GM12892 (cell line): ENCODE measurements around the gene NT5E.

ENCODE experiments used
- POLR2A ChIP-seq: IDR thresholded peaks from 2 replicates; pipeline ENCODE4 v1.6.1; 2011; ENCODE audit warnings: low read depth, low read length, control low read depth
- POLR2AphosphoS5 ChIP-seq: IDR thresholded peaks from 2 replicates; pipeline ENCODE4 v1.6.1; 2011; ENCODE audit warnings: low read depth, low read length, control low read depth

DNA sequence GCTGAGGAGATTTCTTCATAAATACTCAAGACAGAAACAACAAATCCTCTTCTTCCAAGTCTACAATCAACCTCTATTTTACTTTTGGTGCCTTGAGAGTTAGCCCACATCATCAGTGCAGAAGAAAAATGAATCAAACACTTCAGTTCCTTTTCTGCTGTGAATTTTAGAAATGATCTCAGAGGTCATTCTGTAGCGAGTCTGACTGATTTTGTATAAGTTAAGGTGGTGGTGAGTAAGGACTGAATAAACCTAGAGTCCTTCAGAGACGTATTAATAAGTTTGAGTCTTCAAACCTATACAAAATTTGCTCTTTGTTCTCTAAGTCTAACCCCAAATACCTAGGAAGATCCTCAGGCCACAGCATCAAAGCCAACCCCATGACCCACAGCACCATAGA, 33.1 kb upstream of the NT5E start:
- no peak for TF ChIP-seq POLR2A
- no peak for TF ChIP-seq POLR2AphosphoS5
